ENCODE measurements around the gene KRT26.

- TF ChIP-seq CTCF (IDR thresholded peaks at IDR 0.05; ENCODE audit: insufficient read depth, low read length, poor library complexity, severe bottlenecking) = no peak
- TF ChIP-seq EZH2phosphoT487 (conservative IDR thresholded peaks at IDR 0.05; ENCODE audit: low read length) = no peak
Measured at GRCh38 chr17:40820228-40820838, 48.3 kb upstream of the KRT26 start.

All from SU-DHL-6 (cell line).